Measurements from ENCODE around the gene TRPM1. TPM values are rescaled to one million over a fixed set of nuclear protein-coding genes. Genes with fewer than 3 reads are reported as not detected.
A peak's percentile ranks its signal among the peaks of the same experiment; 100 is the strongest.

TRPM1 gene
- total RNA-seq, 6 experiments from 2014 or later = not detected

DNA sequence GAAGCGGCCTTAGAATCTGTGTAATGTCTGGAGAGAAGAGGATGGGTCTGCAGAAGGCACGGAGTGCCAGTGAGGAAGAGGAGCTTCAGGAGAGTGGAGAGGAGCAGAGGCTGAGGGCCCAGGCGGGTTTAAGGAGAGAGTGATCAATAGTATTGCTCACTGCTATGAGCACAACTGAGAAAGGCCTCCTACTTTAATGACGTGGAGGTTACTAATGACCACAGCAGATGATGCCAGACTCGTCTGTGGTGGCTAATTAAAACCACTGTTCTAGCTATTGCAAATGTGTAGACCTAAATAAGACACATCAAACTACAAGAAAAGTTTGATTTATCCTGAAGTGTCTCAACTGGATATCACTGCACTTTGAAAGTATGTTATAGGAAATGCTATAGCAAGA, 143.3 kb downstream of the TRPM1 start:
- ATAC-seq (no peak), DNase-seq (no peak)
- peaks cover 0 to 8% (median 0%) of the 10 kb centered on the region in 4 donors for H3K4me1 ChIP-seq
- H3K27ac ChIP-seq = no peak overlapping the region
- TF ChIP-seq, protein P1, sequence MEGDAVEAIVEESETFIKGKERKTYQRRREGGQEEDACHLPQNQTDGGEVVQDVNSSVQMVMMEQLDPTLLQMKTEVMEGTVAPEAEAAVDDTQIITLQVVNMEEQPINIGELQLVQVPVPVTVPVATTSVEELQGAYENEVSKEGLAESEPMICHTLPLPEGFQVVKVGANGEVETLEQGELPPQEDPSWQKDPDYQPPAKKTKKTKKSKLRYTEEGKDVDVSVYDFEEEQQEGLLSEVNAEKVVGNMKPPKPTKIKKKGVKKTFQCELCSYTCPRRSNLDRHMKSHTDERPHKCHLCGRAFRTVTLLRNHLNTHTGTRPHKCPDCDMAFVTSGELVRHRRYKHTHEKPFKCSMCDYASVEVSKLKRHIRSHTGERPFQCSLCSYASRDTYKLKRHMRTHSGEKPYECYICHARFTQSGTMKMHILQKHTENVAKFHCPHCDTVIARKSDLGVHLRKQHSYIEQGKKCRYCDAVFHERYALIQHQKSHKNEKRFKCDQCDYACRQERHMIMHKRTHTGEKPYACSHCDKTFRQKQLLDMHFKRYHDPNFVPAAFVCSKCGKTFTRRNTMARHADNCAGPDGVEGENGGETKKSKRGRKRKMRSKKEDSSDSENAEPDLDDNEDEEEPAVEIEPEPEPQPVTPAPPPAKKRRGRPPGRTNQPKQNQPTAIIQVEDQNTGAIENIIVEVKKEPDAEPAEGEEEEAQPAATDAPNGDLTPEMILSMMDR (IDR thresholded peaks at IDR 0.05) = no peak
- TF ChIP-seq POLR2A (IDR thresholded peaks at IDR 0.05) = no peak
- no peak overlapping the region for H3K4me3 ChIP-seq
- no peaks in the 10 kb centered on the region for H3K27me3 ChIP-seq
- intact Hi-C loops (cut with DNase I) = no loop called here
- WGBS (ENCODE audit: insufficient coverage, low coverage, low lambda C conversion rate, missing lambda C conversion rate) = 100% methylated on average over 3 of the region's 5 CpGs
- no peaks in the 10 kb centered on the region for H3K9me3 ChIP-seq
- peaks cover 0 to 81% (median 30%) of the 10 kb centered on the region in 4 donors for H3K36me3 ChIP-seq

DNA sequence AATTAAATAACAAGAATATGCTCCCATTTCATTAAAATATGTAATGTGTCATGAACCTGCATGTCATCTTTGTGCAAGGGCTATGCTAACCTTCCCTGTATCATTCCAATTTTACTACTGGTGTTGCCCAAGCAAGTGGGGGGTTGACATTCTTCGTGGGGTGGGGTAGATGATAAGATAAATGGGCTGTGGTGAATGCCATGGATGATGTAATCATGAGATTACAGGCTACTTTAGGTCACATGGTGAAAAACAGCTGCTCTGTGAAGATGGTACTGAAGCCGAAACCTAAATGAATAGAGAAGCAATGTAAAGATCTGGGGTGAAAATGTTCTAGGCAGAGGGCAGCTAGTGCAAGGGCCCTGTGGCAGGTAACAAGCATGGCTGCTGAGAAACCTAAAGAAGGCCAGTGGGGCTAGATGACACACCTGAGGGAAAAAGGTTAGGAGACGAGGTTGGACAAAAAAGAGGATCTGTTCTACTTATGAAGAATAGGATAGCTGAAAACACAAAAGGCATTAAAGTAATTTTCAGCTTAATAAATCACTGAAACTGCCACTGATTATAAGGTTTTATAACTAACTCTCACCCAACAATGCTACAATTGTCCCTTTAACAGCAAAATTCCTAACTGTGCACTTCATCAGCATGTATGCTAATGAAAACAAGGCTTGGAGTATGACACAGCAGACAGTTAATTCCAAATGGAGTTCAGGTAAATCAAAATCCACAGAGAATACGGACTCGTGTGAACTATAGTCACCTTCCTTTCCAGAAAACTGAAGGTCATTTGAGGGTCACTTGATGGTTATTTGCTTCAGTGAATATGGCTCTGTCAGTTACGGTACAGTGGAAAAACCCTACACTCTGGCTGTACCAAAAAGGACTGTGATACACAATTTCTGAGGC, 145.1 kb downstream of the TRPM1 start:
- DNase-seq (no peak), ATAC-seq (peak; percentile 26 to 48 (median 38))
- peaks cover 0 to 96% (median 41%) of the 10 kb centered on the region in 4 donors for H3K36me3 ChIP-seq
- WGBS (ENCODE audit: insufficient coverage, low coverage, low lambda C conversion rate, missing lambda C conversion rate) = 66% methylated on average over 6 of the region's 6 CpGs
- H3K4me3 ChIP-seq = no peak overlapping the region
- H3K27me3 ChIP-seq = no peaks in the 10 kb centered on the region
- TF ChIP-seq POLR2A (IDR thresholded peaks at IDR 0.05) = no peak
- TF ChIP-seq, protein P1 (IDR thresholded peaks at IDR 0.05) = no peak
- H3K27ac ChIP-seq = no peak overlapping the region
- no peaks in the 10 kb centered on the region for H3K9me3 ChIP-seq
- intact Hi-C loops (cut with DNase I) = no loop called here
- peaks cover 0 to 8% (median 0%) of the 10 kb centered on the region in 4 donors for H3K4me1 ChIP-seq

DNA sequence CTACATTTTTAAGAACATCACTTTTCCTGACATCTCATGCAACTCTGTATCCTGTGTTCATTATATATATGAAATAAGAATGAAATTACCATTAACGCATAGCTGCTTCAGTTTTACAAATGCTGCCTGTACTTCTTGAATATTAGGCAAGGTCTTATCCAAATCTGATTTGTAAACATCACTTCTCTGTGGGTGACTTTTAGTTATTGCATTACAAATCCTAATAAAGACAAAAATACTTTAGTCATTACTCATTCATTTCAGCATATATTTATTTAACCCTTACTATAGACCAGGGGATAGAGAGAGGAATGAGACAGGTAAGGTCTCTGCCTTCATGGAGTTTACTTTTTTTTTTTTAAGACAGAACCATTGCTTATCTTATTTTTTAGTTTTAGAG, 146.9 kb downstream of the TRPM1 start:
- no peak overlapping the region for H3K4me3 ChIP-seq
- H3K27ac ChIP-seq = no peak overlapping the region
- intact Hi-C loops (cut with DNase I) = no loop called here
- DNase-seq = no peak
- H3K9me3 ChIP-seq = peaks cover 0 to 3% (median 0%) of the 10 kb centered on the region in 4 donors
- peaks cover 0 to 100% (median 55%) of the 10 kb centered on the region in 4 donors for H3K36me3 ChIP-seq
- no peaks in the 10 kb centered on the region for H3K27me3 ChIP-seq
- TF ChIP-seq, protein P1 (IDR thresholded peaks at IDR 0.05) = no peak
- TF ChIP-seq POLR2A (IDR thresholded peaks at IDR 0.05) = no peak
- WGBS (ENCODE audit: insufficient coverage, low coverage, low lambda C conversion rate, missing lambda C conversion rate) = 100% methylated on average over 1 of the region's 1 CpG
- no peak for ATAC-seq
- peaks cover 0 to 8% (median 0%) of the 10 kb centered on the region in 4 donors for H3K4me1 ChIP-seq

DNA sequence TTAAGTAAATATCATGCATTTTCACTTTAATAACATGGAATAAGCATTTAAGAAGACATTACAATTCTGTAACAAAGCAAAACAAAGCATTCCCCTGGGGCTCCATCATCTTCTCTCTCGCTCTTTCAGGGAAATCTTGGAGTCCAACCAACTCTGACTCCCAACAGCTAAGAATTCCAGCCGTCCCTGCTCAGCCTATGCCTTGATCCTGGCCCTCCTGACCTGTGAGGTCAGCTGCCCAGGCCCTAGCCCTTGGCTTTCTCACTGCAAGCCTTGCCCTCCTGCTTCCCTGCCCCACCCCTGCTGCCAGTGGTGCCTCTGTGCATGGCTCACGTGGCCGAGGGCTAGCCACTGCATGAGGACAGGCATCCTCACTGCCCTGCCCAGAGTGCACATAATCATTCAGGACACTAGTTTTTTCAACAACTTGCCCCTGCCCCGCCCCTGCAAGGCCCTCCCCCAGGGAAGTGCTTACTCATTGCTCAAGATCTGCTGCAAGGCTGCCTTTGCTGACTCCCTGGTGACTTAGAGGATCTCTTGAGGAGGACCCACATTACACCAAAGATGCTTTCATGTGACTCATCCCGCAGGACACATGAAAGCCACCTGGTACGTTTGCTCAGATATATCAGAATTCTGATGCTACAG, 147.7 kb downstream of the TRPM1 start:
- intact Hi-C loops (cut with DNase I) = no loop called here
- H3K4me1 ChIP-seq = peaks cover 0 to 8% (median 0%) of the 10 kb centered on the region in 4 donors
- H3K27me3 ChIP-seq = no peaks in the 10 kb centered on the region
- 83% methylated on average over 6 of the region's 7 CpGs for WGBS (ENCODE audit: insufficient coverage, low coverage, low lambda C conversion rate, missing lambda C conversion rate)
- peaks cover 0 to 100% (median 56%) of the 10 kb centered on the region in 4 donors for H3K36me3 ChIP-seq
- TF ChIP-seq, protein P1 (IDR thresholded peaks at IDR 0.05) = no peak
- TF ChIP-seq POLR2A (IDR thresholded peaks at IDR 0.05) = no peak
- peaks cover 0 to 5% (median 0%) of the 10 kb centered on the region in 4 donors for H3K9me3 ChIP-seq
- H3K4me3 ChIP-seq = no peak overlapping the region
- no peak overlapping the region for H3K27ac ChIP-seq
- DNase-seq (no peak), ATAC-seq (peak in 3 of 4 donors; percentile 29 to 50 (median 35))
